Liver (tissue), 9 donors: ENCODE measurements around the gene PANK1. TPM values are rescaled to one million over a fixed set of nuclear protein-coding genes. Genes with fewer than 3 reads are reported as not detected.
A peak's percentile ranks its signal among the peaks of the same experiment; 100 is the strongest.

ENCODE experiments used
- DNase-seq: peaks from one replicate; pipeline ENCODE4 v3.0.0-alpha.2; 2017; ENCODE audit warnings: low spot score
- H3K27ac ChIP-seq, 2 donors: one replicate each; pipeline ENCODE4 v1.7.0; 2013; ENCODE audit warnings: inconsistent platforms in 2 of 2, low read length in 2 of 2, control low read depth in 1 of 2, low read depth in 1 of 2, mild to moderate bottlenecking in 1 of 2
- H3K27me3 ChIP-seq, 4 donors: one replicate each; pipeline versions ENCODE4 v1.6.1 to v1.7.0; 2013; ENCODE audit warnings: low read length in 3 of 4, inconsistent platforms in 1 of 4, mild to moderate bottlenecking in 1 of 4, moderate library complexity in 1 of 4; ENCODE audit not compliant: control insufficient read depth in 4 of 4, insufficient read depth in 4 of 4
- H3K36me3 ChIP-seq, 4 donors: one replicate each; pipeline versions ENCODE4 v1.6.1 to v1.7.0; 2013; ENCODE audit warnings: low read length in 3 of 4, mild to moderate bottlenecking in 3 of 4, low read depth in 1 of 4, moderate library complexity in 1 of 4; ENCODE audit not compliant: control insufficient read depth in 4 of 4, insufficient read depth in 3 of 4
- H3K4me1 ChIP-seq, 4 donors: one replicate each; pipeline versions ENCODE4 v1.6.1 to v1.7.0; 2013; ENCODE audit warnings: low read length in 3 of 4, mild to moderate bottlenecking in 3 of 4, moderate library complexity in 1 of 4; ENCODE audit not compliant: control insufficient read depth in 4 of 4, insufficient read depth in 4 of 4
- H3K4me3 ChIP-seq, 3 donors: one replicate each; pipeline versions ENCODE4 v1.6.1 to v1.7.0; 2013; ENCODE audit warnings: low read length in 3 of 3, control low read depth in 1 of 3, low read depth in 1 of 3, mild to moderate bottlenecking in 1 of 3
- H3K9ac ChIP-seq, 2 donors: one replicate each; pipeline ENCODE4 v1.7.0; 2013; ENCODE audit warnings: low read length in 2 of 2, mild to moderate bottlenecking in 2 of 2, moderate library complexity in 2 of 2, control low read depth in 1 of 2, low read depth in 1 of 2
- H3K9me3 ChIP-seq, 4 donors: one replicate each; pipeline versions ENCODE4 v1.6.1 to v1.7.0; 2013; ENCODE audit warnings: low read length in 3 of 4; ENCODE audit not compliant: control insufficient read depth in 4 of 4
- ATF3 ChIP-seq: IDR thresholded peaks from 2 replicates; pipeline ENCODE4 v1.6.1; 2016; ENCODE audit warnings: antibody characterized with exemption
- CTCF ChIP-seq: fragments of 150-350 bp; IDR thresholded peaks from 2 replicates; pipeline ENCODE4 v1.5.1; 2017; ENCODE audit warnings: improper control_type of control experiment, low read depth, low read length; ENCODE audit not compliant: missing input control
- FOXA1 ChIP-seq: IDR thresholded peaks from 2 replicates; pipeline ENCODE4 v1.6.1; 2016; ENCODE audit warnings: antibody characterized with exemption
- FOXA2 ChIP-seq: IDR thresholded peaks from 2 replicates; pipeline ENCODE4 v1.6.1; 2016; ENCODE audit warnings: antibody characterized with exemption
- GABPA ChIP-seq, 2 donors: IDR thresholded peaks in 1 of 2; conservative IDR thresholded peaks in 1 of 2; 2 replicates each; pipeline ENCODE4 v1.6.1; 2016; ENCODE audit warnings: antibody characterized with exemption in 2 of 2, mild to moderate bottlenecking in 1 of 2, moderate library complexity in 1 of 2
- HNF4A ChIP-seq, 2 donors: conservative IDR thresholded peaks; 2 replicates each; pipeline ENCODE4 v1.6.1; 2016; ENCODE audit warnings: antibody characterized with exemption in 2 of 2, mild to moderate bottlenecking in 2 of 2
- HNF4G ChIP-seq: IDR thresholded peaks from 2 replicates; pipeline ENCODE4 v1.6.1; 2016; ENCODE audit warnings: antibody characterized with exemption
- MAX ChIP-seq: IDR thresholded peaks from 2 replicates; pipeline ENCODE4 v1.6.1; 2016; ENCODE audit warnings: antibody characterized with exemption
- NR2F2 ChIP-seq: IDR thresholded peaks from 2 replicates; pipeline ENCODE4 v1.6.1; 2016; ENCODE audit warnings: antibody characterized with exemption
- RAD21 ChIP-seq, 2 donors: IDR thresholded peaks; 2 replicates each; pipeline ENCODE4 v1.6.1; 2016; ENCODE audit warnings: antibody characterized with exemption in 2 of 2, mild to moderate bottlenecking in 2 of 2
- REST ChIP-seq: IDR thresholded peaks from 2 replicates; pipeline ENCODE4 v1.6.1; 2016; ENCODE audit warnings: antibody characterized with exemption, mild to moderate bottlenecking
- RXRA ChIP-seq, 2 donors: IDR thresholded peaks; 2 replicates each; pipeline ENCODE4 v1.6.1; 2017 to 2018; ENCODE audit warnings: antibody characterized with exemption in 2 of 2, mild to moderate bottlenecking in 1 of 2
- SP1 ChIP-seq: IDR thresholded peaks from 2 replicates; pipeline ENCODE4 v1.6.1; 2018; ENCODE audit warnings: antibody characterized with exemption, mild to moderate bottlenecking
- TAF1 ChIP-seq: conservative IDR thresholded peaks from 2 replicates; pipeline ENCODE4 v1.6.1; 2016; ENCODE audit warnings: antibody characterized with exemption, mild to moderate bottlenecking
- YY1 ChIP-seq: IDR thresholded peaks from 2 replicates; pipeline ENCODE4 v1.6.1; 2016; ENCODE audit warnings: antibody characterized with exemption, mild to moderate bottlenecking
- ZBTB33 ChIP-seq: IDR thresholded peaks from 2 replicates; pipeline ENCODE4 v1.6.1; 2016; ENCODE audit warnings: antibody characterized with exemption
- WGBS: extraction: QIAGEN DNeasy Blood & Tissue Kit; methylation state at CpG from one replicate; pipeline ENCODE4 v1.1.7; 2013; 5-methylcytosine and 5-hydroxymethylcytosine counted together
- polyA plus RNA-seq, 2 donors: library from polyadenylated mRNA; stranded (reverse) in 1 of 2; unstranded in 1 of 2; fragments of 200-250 nt in 1 of 2; fragments of >200 nt in 1 of 2; fragmentation: Nextera tagmentation in 1 of 2; extraction: Ambion mirVana in 1 of 2; gene quantifications; one replicate each; pipeline versions ENCODE4 v1.2.1 to v1.2.3, GENCODE V29; 2013 to 2015
- total RNA-seq, 2 donors: library from RNA; depleted of rRNA; stranded (reverse); fragments of >200 nt; gene quantifications; one replicate each; pipeline ENCODE4 v1.2.3, GENCODE V29; 2014
- donor health status: healthy.
- donor health status: healthy.
- donor health status: healthy.
- donor health status: healthy.
- donor health status: healthy.

Gene PANK1
- total and polyA plus RNA-seq, 4 donors = 30.0 to 105 (median 44.7) TPM

GRCh38 chr10:89627830-89628229, 17.2 kb downstream of the PANK1 start:
- Histone ChIP-seq H3K27ac (no peak overlapping the region), H3K4me3 (no peak overlapping the region), H3K36me3 (no peaks in the 10 kb centered on the region), H3K9ac (no peak overlapping the region), H3K4me1 (peaks cover 7 to 61% (median 47%) of the 10 kb centered on the region in 4 donors), H3K27me3 (no peaks in the 10 kb centered on the region), H3K9me3 (no peaks in the 10 kb centered on the region)
- 92% methylated on average over 1 of the region's 1 CpG for WGBS
- TF ChIP-seq TAF1 (no peak), ZBTB33 (no peak), REST (no peak), YY1 (no peak), CTCF (no peak), ATF3 (no peak), GABPA (IDR thresholded peaks at IDR 0.05 in 1 of 2, conservative IDR thresholded peaks at IDR 0.05 in 1 of 2) (no peak), HNF4G (no peak), RXRA (IDR thresholded peaks at IDR 0.05) (no peak), RAD21 (IDR thresholded peaks at IDR 0.05) (no peak), FOXA1 (no peak), MAX (no peak), FOXA2 (no peak), NR2F2 (no peak), HNF4A (conservative IDR thresholded peaks at IDR 0.05) (no peak)
- no peak for DNase-seq

GRCh38 chr10:89625041-89625765, 19.8 kb downstream of the PANK1 start:
- no peak overlapping the region for H3K4me3 ChIP-seq
- no peak overlapping the region for H3K9ac ChIP-seq
- no peak for DNase-seq
- H3K27ac ChIP-seq = peak overlapping the region; percentile 22 to 39
- H3K4me1 ChIP-seq = peaks cover 5 to 42% (median 30%) of the 10 kb centered on the region in 4 donors
- 45% methylated on average over 4 of the region's 4 CpGs for WGBS
- H3K9me3 ChIP-seq = no peaks in the 10 kb centered on the region
- H3K27me3 ChIP-seq = no peaks in the 10 kb centered on the region
- no peaks in the 10 kb centered on the region for H3K36me3 ChIP-seq
- TF ChIP-seq RXRA (IDR thresholded peaks at IDR 0.05) (peak in 1 of 2 donors; percentile 8), TAF1 (no peak), YY1 (no peak), SP1 (peak; percentile 6), NR2F2 (no peak)
